GM18526 (cell line): ENCODE measurements around the gene TMEM255B.

Experiments
- POLR2A ChIP-seq: IDR thresholded peaks from 3 replicates; pipeline ENCODE4 v1.6.1; 2011; ENCODE audit not compliant: insufficient read length; ENCODE audit errors: extremely low read depth

The TMEM255B gene

GRCh38 chr13:113785051-113786010 lies 26.3 kb downstream of the TMEM255B start:
- TF ChIP-seq POLR2A = no peak

- TF ChIP-seq POLR2A = no peak
These were observed 27.3 kb downstream of the TMEM255B start for GRCh38 chr13:113786262-113786841.

GRCh38 chr13:113787694-113788093 lies 28.7 kb downstream of the TMEM255B start:
- TF ChIP-seq POLR2A = no peak

GRCh38 chr13:113788413-113789135 lies 29.5 kb downstream of the TMEM255B start:
- no peak for TF ChIP-seq POLR2A

GRCh38 chr13:113789167-113789566 lies 30.1 kb downstream of the TMEM255B start:
- TF ChIP-seq POLR2A = no peak

- TF ChIP-seq POLR2A = no peak
These were observed 32.2 kb downstream of the TMEM255B start for GRCh38 chr13:113791226-113791625.

- no peak for TF ChIP-seq POLR2A
These were observed 32.7 kb downstream of the TMEM255B start for GRCh38 chr13:113791761-113792160.

- no peak for TF ChIP-seq POLR2A
These were observed 33.3 kb downstream of the TMEM255B start for GRCh38 chr13:113792236-113792770.

GRCh38 chr13:113792886-113793717 lies 34.1 kb downstream of the TMEM255B start:
- no peak for TF ChIP-seq POLR2A

- TF ChIP-seq POLR2A = no peak
These were observed 34.7 kb downstream of the TMEM255B start for GRCh38 chr13:113793718-113794085.

- TF ChIP-seq POLR2A = no peak
These were observed 35.1 kb downstream of the TMEM255B start for GRCh38 chr13:113794086-113794485.

GRCh38 chr13:113794764-113795173 lies 35.7 kb downstream of the TMEM255B start:
- no peak for TF ChIP-seq POLR2A

- TF ChIP-seq POLR2A = no peak
These were observed 37.4 kb downstream of the TMEM255B start for GRCh38 chr13:113796211-113796963.
